ENCODE data around the gene ETV5. TPM values are rescaled to one million over a fixed set of nuclear protein-coding genes. Genes with fewer than 3 reads are reported as not detected.

ETV5 gene
- total and polyA plus RNA-seq, 10 of the 15 experiments (the other 5 are each of a cell fraction or from before 2014, with no cell fraction given), result 5.0 to 18.4 (median 7.4) TPM

DNA sequence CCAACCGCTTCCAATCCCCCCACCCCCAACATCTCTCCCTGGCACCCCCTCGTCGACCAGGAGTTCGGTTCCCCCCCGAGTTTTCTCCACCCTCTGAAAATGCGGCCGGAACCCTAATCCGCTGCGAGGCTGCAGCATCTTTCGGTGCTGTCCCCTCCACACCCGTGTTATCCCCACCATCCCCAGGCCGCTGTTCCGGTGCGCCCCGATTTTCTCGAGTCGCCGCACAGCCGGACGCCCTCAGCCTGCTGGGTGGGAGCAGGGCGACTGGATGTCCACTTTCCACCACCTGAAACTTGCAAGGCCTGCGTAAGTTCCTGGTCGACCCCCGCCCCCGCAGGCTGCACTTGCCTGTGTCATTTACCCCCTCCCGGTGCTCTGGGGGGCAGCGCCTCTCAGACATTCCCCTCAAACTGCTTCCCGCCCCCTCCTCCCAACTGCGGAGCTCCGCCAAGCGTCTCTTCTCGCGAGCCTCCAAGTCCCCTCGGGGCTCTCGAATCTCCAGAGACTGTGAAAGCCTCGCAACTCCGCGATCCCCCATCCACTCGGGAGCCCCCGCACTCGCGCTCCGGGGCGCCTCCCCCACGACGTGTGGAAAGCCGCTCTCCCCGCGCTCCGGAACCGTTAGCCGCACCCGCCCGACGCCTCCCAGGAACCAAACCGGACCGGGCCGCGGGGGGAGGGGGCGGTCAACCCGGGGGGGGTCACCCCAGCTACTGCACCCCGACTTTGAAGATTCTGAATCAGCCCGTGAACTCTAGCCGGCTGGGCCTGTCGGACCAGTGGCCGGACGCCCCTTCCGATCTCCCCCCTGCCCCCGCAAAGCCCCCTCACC is 566 bp downstream of the ETV5 start (continued):
- TF ChIP-seq MEF2B (IDR thresholded peaks at IDR 0.05; ENCODE audit: partially characterized antibody, poor library complexity, severe bottlenecking) (peak; percentile 71), PAX8 (IDR thresholded peaks at IDR 0.05) (no peak)

GRCh38 chr3:186107215-186108105 is 1.4 kb downstream of the ETV5 start:
- H3K79me2 ChIP-seq (ENCODE audit: control insufficient read depth, insufficient read depth, low read length), result no peaks in the 10 kb centered on the region
- H3K27ac ChIP-seq (ENCODE audit: control insufficient read depth, insufficient read depth), result no peak overlapping the region
- no peaks in the 10 kb centered on the region for H3K9me3 ChIP-seq (replicated peaks; ENCODE audit: control insufficient read depth, insufficient read depth, low read length)
- ATAC-seq (peak; percentile 16; the same call in 2 of the 3 replicates), DNase-seq (ENCODE audit: low read depth, low spot score) (no peak), FAIRE-seq (no peak)
- ChIA-PET CTCF (interaction anchor here (0.7 to 0.8 kb wide), 2 partner anchors 135 to 146 kb away, joined by 3 to 4 read pairs; no protein-coding TSS in a partner anchor), POLR2A (interaction anchor here (0.6 to 0.8 kb wide), 3 partner anchors 120 to 669 kb away, joined by 4 to 8 read pairs (median 4); no protein-coding TSS in a partner anchor), SMC1A (ENCODE audit: uncharacterized antibody, unreplicated experiment) (interaction anchor here (0.6 kb wide), 1 partner anchor 94 kb away, joined by 3 read pairs; no protein-coding TSS in a partner anchor), RAD21 (ENCODE audit: unreplicated experiment) (interaction anchor here (0.7 to 3.3 kb wide), 3 partner anchors 9 to 134 kb away, joined by 3 to 10 read pairs (median 5); no protein-coding TSS in a partner anchor)
- peak overlapping the region; percentile 71 for H2AFZ ChIP-seq (ENCODE audit: control insufficient read depth, low read depth, low read length)
- BruUV-seq (replicated peaks), result no TSS peak
- in situ Hi-C loops (cut with MboI) (no loop called here), intact Hi-C loops (cut with micrococcal nuclease; ENCODE audit: unreplicated experiment) (loop anchor here (5.0 to 10.0 kb wide), 3 partner anchors 45 to 427 kb away; no protein-coding TSS in a partner anchor)
- H4K20me1 ChIP-seq (ENCODE audit: control insufficient read depth, insufficient read depth), result no peaks in the 10 kb centered on the region
- H3K9ac ChIP-seq (ENCODE audit: control insufficient read depth, insufficient read depth, low read length), result peak overlapping the region; percentile 49
- peaks cover 0 to 14% of the 10 kb centered on the region in 2 experiments; a peak in 2 of 4 replicates for H3K27me3 ChIP-seq (replicated peaks in 1 of 2; ENCODE audit: control insufficient read depth in 2 of 2, insufficient read depth in 2 of 2, low read length in 1 of 2)
- H3K4me1 ChIP-seq (ENCODE audit: control insufficient read depth, insufficient read depth, low read length), result peaks cover 24% of the 10 kb centered on the region
- peak; percentile 19; the same call in 1 of the 2 replicates for TF ChIP-seq NFIC (IDR thresholded peaks at IDR 0.05; ENCODE audit: low read depth, low read length)
- TF ChIP-seq EED (IDR thresholded peaks at IDR 0.05; ENCODE audit: low read depth), result peak; percentile 9; the same call in 1 of the 2 replicates
- TF ChIP-seq REST (IDR thresholded peaks at IDR 0.05; ENCODE audit: low read depth, low read length), result no peak
- TF ChIP-seq ZNF384 (IDR thresholded peaks at IDR 0.05; ENCODE audit: borderline replicate concordance, low read depth, low read length), result 0 out of 2 replicates have a peak, but pooled peaks have one; percentile 30
- TF ChIP-seq RAD21 (IDR thresholded peaks at IDR 0.05; ENCODE audit: insufficient read depth, low read depth, low read length), result no peak
- peak in 1 of 2 experiments; percentile 19; a peak in 1 of 4 replicates for TF ChIP-seq IKZF2 (IDR thresholded peaks at IDR 0.05)
- H3K4me3 ChIP-seq, result peak overlapping the region; percentile 62
- 25% methylated on average over 37 of the region's 45 CpGs for WGBS (ENCODE audit: insufficient coverage, insufficient replicate concordance, low lambda C conversion rate, missing lambda C conversion rate)
- H3K36me3 ChIP-seq (ENCODE audit: control insufficient read depth in 2 of 2, insufficient read depth in 2 of 2, low read length in 1 of 2), result no peaks in the 10 kb centered on the region
- H3K4me2 ChIP-seq (ENCODE audit: control insufficient read depth, insufficient read depth), result peak overlapping the region; percentile 98

Data from GM12878 (cell line).